Activated gamma-delta T cell treated with anti-CD3 and anti-CD28 coated beads, Interleukin-2, amount 50 U/mL, for 16 hours (primary cell): ENCODE data around the gene ZNF668.
A peak's percentile ranks its signal among the peaks of the same experiment; 100 is the strongest.
"Not testable (repeated sequence)": the region's sequence is repeated elsewhere in the genome, so short reads cannot be mapped to it uniquely, and the experiment has no call there.

Source experiments
- DNase-seq: peaks from one replicate; pipeline ENCODE4 v3.0.0-alpha.2; 2020; ENCODE audit warnings: low read depth

Gene ZNF668

DNA sequence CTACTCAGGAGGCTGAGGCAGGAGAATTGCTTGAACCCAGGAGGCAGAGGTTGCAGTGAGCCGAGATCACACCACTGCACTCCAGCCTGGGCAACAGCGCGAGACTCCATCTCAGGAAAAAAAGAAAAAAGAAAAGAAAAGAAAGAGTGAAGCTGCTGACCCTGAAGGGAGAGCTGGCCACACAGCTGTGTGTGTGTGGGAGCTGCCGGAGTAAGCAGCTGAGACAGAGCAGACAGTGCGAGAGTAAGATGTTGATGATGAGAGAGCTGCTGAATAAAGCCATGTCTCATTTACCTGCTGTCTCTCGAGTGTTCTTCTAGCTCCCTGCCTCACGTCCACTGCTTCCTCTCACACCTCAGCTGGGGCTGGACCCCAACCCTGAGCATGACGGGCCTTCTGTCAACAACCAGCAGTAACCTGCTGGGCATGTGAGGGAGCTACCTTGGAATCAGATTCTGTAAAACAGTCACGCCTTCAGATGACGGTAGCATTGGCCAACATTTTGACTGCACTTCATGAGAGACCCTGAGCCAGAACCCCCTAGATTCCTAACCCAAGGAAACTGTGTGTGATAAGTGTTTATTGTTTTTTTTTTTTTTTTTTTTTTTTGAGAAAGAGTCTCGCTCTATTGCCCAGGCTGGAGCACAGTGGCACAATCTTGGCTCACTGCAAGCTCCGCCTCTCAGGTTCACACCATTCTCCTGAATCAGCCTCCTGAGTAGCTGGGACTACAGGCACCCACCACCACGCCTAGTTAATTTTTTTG is 27.0 kb upstream of the ZNF668 start:
- DNase-seq, result not testable (repeated sequence)

DNA sequence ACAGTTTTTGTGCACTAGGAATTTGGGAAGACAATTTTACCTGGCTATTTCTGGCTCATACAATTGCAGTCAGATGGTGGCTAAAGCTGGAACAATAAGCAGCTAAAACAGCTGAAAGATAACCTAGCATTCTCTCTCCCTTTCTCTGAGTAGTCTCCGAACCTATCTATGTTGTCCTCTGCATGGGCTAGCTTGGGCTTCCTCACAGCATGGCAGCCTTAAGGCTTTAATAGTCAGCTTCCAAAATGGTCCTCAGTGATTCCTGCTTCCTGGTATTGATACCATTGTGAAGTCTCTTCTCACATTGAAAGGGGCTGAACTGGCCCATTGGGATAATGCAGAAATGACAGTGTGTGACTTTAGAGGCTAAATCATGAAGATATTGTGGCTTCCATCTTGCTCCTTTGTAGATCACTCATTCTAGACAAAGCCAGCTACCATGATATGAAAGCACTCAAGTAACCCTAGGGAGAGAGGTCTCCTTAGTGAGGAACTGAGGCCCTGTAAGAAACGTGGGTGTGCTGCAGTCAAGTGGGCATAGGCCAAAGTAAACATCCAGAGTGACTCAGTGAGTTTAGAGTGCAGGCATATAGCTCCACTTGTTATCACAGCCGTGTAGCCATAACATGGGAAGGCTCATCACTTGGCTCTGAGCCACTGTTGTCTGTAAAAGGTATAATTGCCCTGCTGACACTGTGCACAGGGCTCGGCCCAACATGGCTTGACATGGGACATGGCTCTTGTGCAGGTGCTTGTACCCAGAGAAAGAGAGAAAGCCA is 26.0 kb upstream of the ZNF668 start:
- DNase-seq, result no peak

GRCh38 chr16:31094424-31095120 is 20.5 kb upstream of the ZNF668 start, which contains the start of gene VKORC1:
TSS of gene VKORC1 (minus strand) at chr16:31094797. CDS start at chr16:31094729, 68 bp downstream.
- DNase-seq, result peak; percentile 72

DNA sequence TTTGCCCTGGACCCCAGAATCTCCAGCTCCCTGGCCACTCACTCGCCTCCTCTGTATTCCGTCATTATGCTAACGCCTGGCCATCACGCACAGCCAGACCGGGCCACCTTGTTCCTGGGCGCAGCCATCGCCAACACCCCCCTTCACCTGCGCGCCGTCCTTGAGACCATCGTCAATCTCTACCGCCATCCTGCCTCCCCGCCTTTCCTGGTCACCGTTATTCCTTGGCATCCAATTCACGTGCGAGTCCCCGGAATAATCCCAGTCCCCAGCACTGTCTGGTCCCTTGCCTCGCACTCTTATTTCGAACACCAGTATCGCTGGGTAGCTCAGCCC is 20.0 kb upstream of the ZNF668 start:
- no peak for DNase-seq

- no peak for DNase-seq
These were observed 19.2 kb upstream of the ZNF668 start for GRCh38 chr16:31093132-31093703.

DNA sequence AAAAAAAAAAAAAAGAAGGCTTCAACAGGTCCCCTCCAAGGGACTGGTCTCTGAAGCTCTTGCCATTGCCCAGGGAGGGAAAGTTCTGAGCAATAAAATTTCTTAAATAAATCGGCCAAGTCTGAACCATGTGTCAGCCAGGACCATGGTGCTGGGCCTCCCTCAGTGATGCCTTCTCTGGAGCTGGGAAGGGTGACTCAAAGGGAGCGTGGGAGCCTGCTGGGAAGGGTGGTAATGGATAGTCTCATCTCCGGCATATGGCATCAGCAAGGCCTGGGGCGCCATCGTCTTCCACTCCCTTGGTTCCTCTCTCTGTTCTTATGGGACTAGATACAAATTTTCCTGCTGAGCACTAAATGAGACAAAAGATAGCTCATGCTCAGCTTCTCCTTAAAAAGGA is 18.3 kb upstream of the ZNF668 start:
- DNase-seq, result no peak

DNA sequence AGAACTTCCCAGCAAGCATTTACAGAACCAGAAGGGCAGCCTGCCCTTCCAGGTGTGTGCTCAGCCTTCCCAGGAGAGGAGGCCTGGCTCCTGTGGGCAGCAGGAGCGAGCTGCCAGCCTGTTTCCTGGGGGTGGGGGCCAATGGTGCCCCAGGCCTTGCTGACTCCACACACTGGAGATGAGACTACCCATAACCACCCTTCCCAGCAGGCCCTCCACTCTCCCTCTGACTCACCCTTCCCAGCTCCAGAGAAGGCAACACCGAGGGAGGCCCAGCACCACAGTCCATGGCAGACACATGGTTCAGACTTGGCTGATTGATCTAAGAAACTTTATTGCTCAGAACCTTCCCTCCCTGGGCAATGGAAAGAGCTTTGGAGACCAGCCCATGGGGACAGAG is 16.5 kb upstream of the ZNF668 start:
- DNase-seq, result no peak

- DNase-seq, result no peak
These were observed 15.2 kb upstream of the ZNF668 start for GRCh38 chr16:31089199-31089598.

DNA sequence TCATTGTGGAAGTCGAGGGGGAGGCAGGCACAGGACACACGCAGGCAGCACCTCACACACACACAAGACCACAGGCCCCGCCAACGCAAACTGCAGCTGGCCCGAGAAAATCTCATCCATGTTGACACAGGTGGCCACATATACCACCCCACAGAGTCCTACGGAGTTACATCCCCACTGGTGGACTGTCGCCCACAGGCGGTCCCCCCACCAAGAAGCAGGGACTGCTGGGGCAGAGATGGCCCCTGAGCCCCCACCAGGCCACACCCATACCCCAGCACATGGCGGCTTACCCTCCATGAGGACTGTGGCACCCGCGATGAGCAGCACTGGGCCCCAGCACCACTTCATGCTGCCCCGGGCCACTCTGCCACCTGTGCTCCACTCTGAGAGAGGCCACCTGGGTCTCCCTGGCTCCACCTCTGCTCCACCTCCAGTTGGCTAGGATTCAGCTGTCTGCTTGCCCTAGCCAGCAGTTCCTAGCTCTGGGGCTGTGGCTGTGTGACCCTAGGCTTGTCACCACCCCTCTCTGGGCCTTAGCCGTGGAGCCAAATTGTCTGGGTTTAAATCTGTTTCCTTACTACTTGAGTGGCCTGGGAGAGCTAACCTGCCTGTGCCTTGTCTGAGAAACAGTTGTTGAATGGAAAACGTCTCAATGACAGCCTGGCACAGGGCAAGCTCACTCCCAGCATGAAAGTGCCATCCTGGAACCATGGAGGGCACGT is 14.6 kb upstream of the ZNF668 start, which contains the start of gene PRSS53:
Gene PRSS53 (minus strand): TSS at position 485 of the 725 bp plus-strand sequence. CDS start 134 bp downstream, at position 351.
- DNase-seq, result no peak

DNA sequence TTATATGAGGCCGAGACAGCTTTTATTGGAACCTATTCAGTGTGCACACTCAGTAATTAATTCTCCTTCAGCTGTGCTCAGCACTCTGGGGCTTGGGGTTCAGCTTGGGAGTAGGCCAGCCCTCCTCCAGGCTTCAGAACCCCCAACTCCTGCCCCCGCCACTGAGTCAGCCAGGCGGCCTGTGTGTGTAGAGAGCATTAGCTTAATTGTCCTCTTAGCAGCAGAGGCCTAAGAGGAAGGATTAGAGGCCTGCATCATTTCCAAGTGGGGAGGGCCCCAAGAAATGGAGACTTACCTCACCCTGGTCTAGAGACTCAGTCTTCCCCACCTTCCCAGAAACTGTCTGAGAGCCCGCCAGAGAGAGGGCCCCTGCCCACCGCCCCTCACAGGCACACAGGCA is 13.9 kb upstream of the ZNF668 start:
- no peak for DNase-seq

- DNase-seq, result no peak
These were observed 13.4 kb upstream of the ZNF668 start for GRCh38 chr16:31087481-31087880.

DNA sequence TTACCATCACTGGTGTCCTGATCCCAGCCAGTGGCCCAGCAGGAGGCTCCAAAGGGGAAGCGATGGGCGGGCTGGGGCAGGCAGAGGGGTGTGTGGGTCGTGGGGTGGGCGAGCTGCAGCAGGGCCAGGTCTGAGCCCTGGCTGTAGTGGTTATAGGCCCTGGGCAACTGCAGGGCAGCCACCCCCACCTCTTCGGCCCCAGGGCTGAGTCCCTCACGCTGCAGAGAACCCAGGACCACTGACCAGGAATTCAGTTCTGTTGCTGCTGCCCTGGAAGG is 12.5 kb upstream of the ZNF668 start:
- no peak for DNase-seq

DNA sequence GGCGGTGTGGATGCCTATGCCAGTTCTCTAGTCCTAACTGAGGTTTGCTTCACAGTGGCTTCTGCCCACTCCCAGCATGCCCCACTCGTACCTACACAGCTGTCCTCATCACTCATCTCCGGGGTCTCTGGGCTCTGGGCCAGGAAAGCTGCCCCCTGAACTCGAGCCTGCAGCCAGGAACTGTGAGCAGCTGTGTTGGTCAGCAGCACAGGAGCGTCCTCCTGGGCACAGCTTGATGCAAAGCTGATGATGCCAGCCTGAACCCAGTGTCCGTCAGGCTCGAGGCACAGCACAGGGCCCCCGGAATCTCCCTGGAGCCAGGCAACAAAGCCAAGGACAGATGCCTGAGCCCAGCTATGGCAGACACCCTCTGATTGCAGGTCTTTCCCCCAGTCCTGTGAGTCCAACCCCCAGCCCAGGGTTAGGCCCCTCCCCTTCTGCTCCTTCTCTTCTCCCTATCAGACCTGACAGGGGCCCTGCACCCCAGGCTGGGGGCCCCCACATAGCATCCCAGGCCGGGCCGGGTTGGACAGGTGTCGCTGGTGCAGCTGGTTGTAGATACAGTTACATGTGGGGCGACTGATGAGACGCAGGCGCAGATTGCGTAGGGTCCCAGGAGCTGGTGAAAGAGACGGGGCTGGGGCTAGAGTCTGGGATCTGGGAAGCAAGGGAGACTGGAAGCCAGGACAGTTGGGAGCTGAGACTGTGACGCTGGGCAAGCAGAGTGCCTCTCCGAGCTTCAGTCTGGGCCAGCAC is 12.0 kb upstream of the ZNF668 start:
- no peak for DNase-seq

- no peak for DNase-seq
These were observed 11.4 kb upstream of the ZNF668 start for GRCh38 chr16:31085411-31085810.

DNA sequence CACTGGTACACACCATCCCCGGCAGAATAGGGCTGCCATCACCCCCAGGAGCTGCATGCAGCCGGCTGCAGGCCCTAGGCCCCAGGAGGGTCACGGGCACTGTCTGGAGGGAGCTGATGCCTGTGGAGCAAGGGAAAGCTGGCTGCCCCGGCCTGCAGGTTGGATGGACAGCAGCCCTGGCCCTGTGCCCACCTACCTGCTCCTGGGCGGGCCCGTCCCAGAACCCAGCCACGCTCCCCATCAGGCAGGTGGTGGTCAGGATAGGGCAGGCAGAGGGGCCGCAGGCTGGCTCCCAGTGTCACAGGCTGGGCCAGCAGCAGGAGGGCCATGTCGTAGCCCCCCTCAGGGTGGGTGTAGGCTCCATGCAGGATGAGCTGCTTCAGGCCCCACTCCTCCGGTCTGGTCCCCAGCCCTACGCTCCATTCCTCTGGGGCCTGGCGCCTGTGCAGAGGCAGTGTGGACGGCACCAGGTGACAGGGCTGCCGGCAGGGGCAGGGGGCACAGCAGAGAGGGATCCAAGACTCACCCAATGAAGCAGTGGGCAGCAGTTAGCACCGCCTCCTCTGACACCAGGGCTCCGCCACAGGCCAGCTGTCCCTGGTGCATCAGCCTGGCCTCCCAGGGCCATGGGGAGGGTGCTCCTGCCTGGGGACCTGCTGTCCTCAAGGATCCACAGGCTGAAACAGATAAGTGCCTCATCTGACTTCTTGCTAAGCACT is 10.7 kb upstream of the ZNF668 start:
- no peak for DNase-seq

DNA sequence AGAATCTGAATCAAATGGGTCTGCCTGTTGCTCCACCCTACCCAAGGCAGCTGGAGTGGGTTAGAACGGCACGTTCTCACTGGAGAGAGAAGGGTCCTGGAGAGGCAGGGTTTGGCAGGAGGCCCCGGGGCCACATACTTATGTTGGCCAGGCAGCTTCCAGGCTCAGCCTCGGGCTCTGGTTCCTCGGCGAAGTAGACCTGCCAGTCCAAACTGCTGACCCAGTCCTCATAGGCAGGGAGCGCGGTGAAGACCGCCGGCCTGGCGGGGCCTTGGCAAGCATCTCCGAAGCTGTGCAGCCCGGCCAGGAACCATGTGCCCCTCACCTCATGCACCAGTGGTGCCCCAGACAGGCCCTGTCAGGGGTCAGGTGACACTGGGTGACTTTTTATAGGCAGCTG is 9.9 kb upstream of the ZNF668 start:
- DNase-seq, result no peak

- DNase-seq, result no peak
These were observed 9.5 kb upstream of the ZNF668 start for GRCh38 chr16:31083556-31083955.

- no peak for DNase-seq
These were observed 9.0 kb upstream of the ZNF668 start for GRCh38 chr16:31083081-31083480.

GRCh38 chr16:31082368-31083045 is 8.5 kb upstream of the ZNF668 start:
- no peak for DNase-seq
